ENCODE measurements around the gene SPTBN1.

GRCh38 chr2:54478899-54479298 is 22.8 kb downstream of the SPTBN1 start:
- no peak for TF ChIP-seq ZNF24 (IDR thresholded peaks at IDR 0.05)
- no peak for TF ChIP-seq PTBP1 (IDR thresholded peaks at IDR 0.05; ENCODE audit: low read depth, low read length, poor library complexity, severe bottlenecking)
- TF ChIP-seq ZNF251 (CRISPR knock-in tag; IDR thresholded peaks at IDR 0.05) = no peak
- no peak for TF ChIP-seq POLR2AphosphoS5 (IDR thresholded peaks at IDR 0.05; ENCODE audit: low read depth, low read length)
- TF ChIP-seq CBX1 (IDR thresholded peaks at IDR 0.05; ENCODE audit: low read depth) = no peak
- no peak for TF ChIP-seq ZFP36 (IDR thresholded peaks at IDR 0.05; ENCODE audit: borderline replicate concordance, low read depth, low read length, partially characterized antibody)
- TF ChIP-seq ZNF18 (CRISPR knock-in tag; IDR thresholded peaks at IDR 0.05; ENCODE audit: insufficient replicate concordance) = no peak
- TF ChIP-seq CTCF (CRISPR knock-in tag; IDR thresholded peaks at IDR 0.05) = no peak
